SK-N-SH treated with all-trans-retinoic acid at 6 μM for 48 hours (cell line): ENCODE measurements around the gene PRIMA1.

ENCODE experiments used
- ATAC-seq: fragments of 200-7000 bp; cut with Tn5 transposase; 3 replicates; pipeline ENCODE4 v1.9.1; 2020; ENCODE audit warnings: mild to moderate bottlenecking, moderate library complexity
- ARNTL ChIP-seq: fragments of 450-650 bp; formaldehyde crosslinking; IDR thresholded peaks from 2 replicates; pipeline ENCODE4 v1.5.0; 2020; ENCODE audit warnings: low read depth, mild to moderate bottlenecking, moderate library complexity, borderline replicate concordance
- BACH2 ChIP-seq: fragments of 250-450 bp; sonication (Bioruptor Pico); IDR thresholded peaks from 2 replicates; pipeline ENCODE4 v1.9.0; 2021; ENCODE audit warnings: mild to moderate bottlenecking, borderline replicate concordance
- CSDC2 ChIP-seq: fragments of 250-450 bp; sonication (Bioruptor Pico); IDR thresholded peaks from 2 replicates; pipeline ENCODE4 v1.5.0; 2020; ENCODE audit warnings: mild to moderate bottlenecking, moderate library complexity
- CSRNP3 ChIP-seq: fragments of 250-450 bp; sonication (Bioruptor Pico); IDR thresholded peaks from 2 replicates; pipeline ENCODE4 v1.5.1; 2021; ENCODE audit warnings: mild to moderate bottlenecking, moderate library complexity
- ESRRG ChIP-seq: fragments of 250-450 bp; sonication (Bioruptor Pico); IDR thresholded peaks from 2 replicates; pipeline ENCODE4 v1.6.1; 2021; ENCODE audit warnings: mild to moderate bottlenecking
- GLIS3 ChIP-seq: fragments of 250-450 bp; sonication (Bioruptor Pico); IDR thresholded peaks from 2 replicates; pipeline ENCODE4 v1.5.0; 2020; ENCODE audit warnings: mild to moderate bottlenecking, moderate library complexity
- ISL1 ChIP-seq: fragments of 250-450 bp; sonication (Bioruptor Pico); IDR thresholded peaks from 2 replicates; pipeline ENCODE4 v2.1.2; 2022; ENCODE audit warnings: mild to moderate bottlenecking, moderate library complexity
- OSR1 ChIP-seq: fragments of 250-450 bp; sonication (Bioruptor Pico); IDR thresholded peaks from 2 replicates; pipeline ENCODE4 v1.8.0; 2022; ENCODE audit warnings: moderate library complexity, mild to moderate bottlenecking, inconsistent platforms
- PATZ1 ChIP-seq: fragments of 250-450 bp; sonication (Bioruptor Pico); IDR thresholded peaks from 2 replicates; pipeline ENCODE4 v1.8.0; 2020; ENCODE audit warnings: mild to moderate bottlenecking, moderate library complexity, borderline replicate concordance
- POU6F1 ChIP-seq: fragments of 250-450 bp; sonication (Bioruptor Pico); IDR thresholded peaks from 2 replicates; pipeline ENCODE4 v1.8.0; 2021; ENCODE audit warnings: low read depth, mild to moderate bottlenecking, moderate library complexity, borderline replicate concordance
- PPARA ChIP-seq: fragments of 250-450 bp; sonication (Bioruptor Pico); IDR thresholded peaks from 2 replicates; pipeline ENCODE4 v1.5.0; 2020; ENCODE audit warnings: mild to moderate bottlenecking, borderline replicate concordance
- RARB ChIP-seq: fragments of 250-450 bp; sonication (Bioruptor Pico); IDR thresholded peaks from 2 replicates; pipeline ENCODE4 v1.8.0; 2021; ENCODE audit warnings: mild to moderate bottlenecking, moderate library complexity
- SNAI2 ChIP-seq: fragments of 250-450 bp; sonication (Bioruptor Pico); IDR thresholded peaks from 2 replicates; pipeline ENCODE4 v1.5.0; 2020; ENCODE audit warnings: mild to moderate bottlenecking, moderate library complexity
- TOX ChIP-seq: fragments of 250-450 bp; sonication (Bioruptor Pico); IDR thresholded peaks from 2 replicates; pipeline ENCODE4 v1.8.0; 2021; ENCODE audit warnings: mild to moderate bottlenecking, moderate library complexity, borderline replicate concordance
- ZC3H10 ChIP-seq: fragments of 250-450 bp; sonication (Bioruptor Pico); IDR thresholded peaks from 2 replicates; pipeline ENCODE4 v1.5.1; 2021; ENCODE audit warnings: mild to moderate bottlenecking, moderate library complexity
- ZFP3 ChIP-seq: fragments of 250-450 bp; sonication (Bioruptor Pico); IDR thresholded peaks from 2 replicates; pipeline ENCODE4 v1.5.0; 2020; ENCODE audit warnings: mild to moderate bottlenecking, moderate library complexity
- ZFP30 ChIP-seq: fragments of 450-650 bp; formaldehyde crosslinking; IDR thresholded peaks from 2 replicates; pipeline ENCODE4 v1.5.0; 2022; ENCODE audit warnings: mild to moderate bottlenecking, moderate library complexity
- ZNF565 ChIP-seq: fragments of 450-650 bp; formaldehyde crosslinking; conservative IDR thresholded peaks from 2 replicates; pipeline ENCODE4 v1.5.0; 2020; ENCODE audit warnings: low read depth, mild to moderate bottlenecking, moderate library complexity
- ZNF8 ChIP-seq: fragments of 450-650 bp; formaldehyde crosslinking; IDR thresholded peaks from 2 replicates; pipeline ENCODE4 v1.5.0; 2020; ENCODE audit warnings: mild to moderate bottlenecking, moderate library complexity
- TF ChIP-seq, protein P1 (sequence below): fragments of 250-450 bp; sonication (Bioruptor Pico); IDR thresholded peaks from 2 replicates; pipeline ENCODE4 v1.5.0; 2020; ENCODE audit warnings: mild to moderate bottlenecking, moderate library complexity
- TF ChIP-seq, protein P2 (sequence below): fragments of 250-450 bp; sonication (Bioruptor Pico); IDR thresholded peaks from 2 replicates; pipeline ENCODE4 v1.5.1; 2020; ENCODE audit warnings: low read depth, mild to moderate bottlenecking, moderate library complexity

PRIMA1 gene

GRCh38 chr14:93775158-93775557 is 13.1 kb downstream of the PRIMA1 start (continued):
- no peak for TF ChIP-seq SNAI2 (CRISPR knock-in tag)
- TF ChIP-seq CSDC2, result no peak
- TF ChIP-seq PATZ1 (CRISPR knock-in tag), result no peak
- no peak for TF ChIP-seq ZNF8 (CRISPR knock-in tag)

DNA sequence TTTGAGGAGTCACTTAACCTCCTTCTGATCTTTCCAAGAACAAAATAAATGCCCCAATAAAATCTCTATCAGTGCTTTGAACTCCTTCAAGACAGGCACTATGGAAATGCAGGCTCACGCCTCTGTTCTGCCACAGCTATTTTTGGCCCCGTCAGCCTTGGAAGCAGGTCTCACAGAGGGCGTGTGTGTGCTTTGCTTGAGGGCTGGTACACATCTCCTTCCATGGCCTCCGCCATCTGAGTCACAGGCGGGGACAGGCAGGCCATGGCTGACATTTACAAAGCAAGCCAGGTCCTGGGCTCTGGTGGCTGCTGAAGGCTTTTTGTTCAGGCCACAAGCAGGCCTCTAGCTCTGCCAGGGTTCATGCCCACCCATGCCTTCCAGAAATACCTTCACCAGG is 16.0 kb downstream of the PRIMA1 start:
- no peak for TF ChIP-seq ZNF565
- no peak for TF ChIP-seq ZC3H10
- TF ChIP-seq POU6F1, result no peak
- no peak for TF ChIP-seq PPARA (CRISPR knock-in tag)
- no peak for TF ChIP-seq CSDC2
- no peak for TF ChIP-seq ESRRG (CRISPR knock-in tag)
- no peak for TF ChIP-seq BACH2 (CRISPR knock-in tag)
- TF ChIP-seq SNAI2 (CRISPR knock-in tag), result no peak
- TF ChIP-seq ZFP3 (CRISPR knock-in tag), result no peak
- no peak for TF ChIP-seq ARNTL
- no peak for TF ChIP-seq ZFP30 (CRISPR knock-in tag)
- TF ChIP-seq GLIS3 (CRISPR knock-in tag), result no peak
- TF ChIP-seq CSRNP3 (CRISPR knock-in tag), result no peak
- TF ChIP-seq ZNF8 (CRISPR knock-in tag), result no peak
- no peak for TF ChIP-seq TOX (CRISPR knock-in tag)
- no peak for TF ChIP-seq OSR1 (CRISPR knock-in tag)
- TF ChIP-seq, protein P1, sequence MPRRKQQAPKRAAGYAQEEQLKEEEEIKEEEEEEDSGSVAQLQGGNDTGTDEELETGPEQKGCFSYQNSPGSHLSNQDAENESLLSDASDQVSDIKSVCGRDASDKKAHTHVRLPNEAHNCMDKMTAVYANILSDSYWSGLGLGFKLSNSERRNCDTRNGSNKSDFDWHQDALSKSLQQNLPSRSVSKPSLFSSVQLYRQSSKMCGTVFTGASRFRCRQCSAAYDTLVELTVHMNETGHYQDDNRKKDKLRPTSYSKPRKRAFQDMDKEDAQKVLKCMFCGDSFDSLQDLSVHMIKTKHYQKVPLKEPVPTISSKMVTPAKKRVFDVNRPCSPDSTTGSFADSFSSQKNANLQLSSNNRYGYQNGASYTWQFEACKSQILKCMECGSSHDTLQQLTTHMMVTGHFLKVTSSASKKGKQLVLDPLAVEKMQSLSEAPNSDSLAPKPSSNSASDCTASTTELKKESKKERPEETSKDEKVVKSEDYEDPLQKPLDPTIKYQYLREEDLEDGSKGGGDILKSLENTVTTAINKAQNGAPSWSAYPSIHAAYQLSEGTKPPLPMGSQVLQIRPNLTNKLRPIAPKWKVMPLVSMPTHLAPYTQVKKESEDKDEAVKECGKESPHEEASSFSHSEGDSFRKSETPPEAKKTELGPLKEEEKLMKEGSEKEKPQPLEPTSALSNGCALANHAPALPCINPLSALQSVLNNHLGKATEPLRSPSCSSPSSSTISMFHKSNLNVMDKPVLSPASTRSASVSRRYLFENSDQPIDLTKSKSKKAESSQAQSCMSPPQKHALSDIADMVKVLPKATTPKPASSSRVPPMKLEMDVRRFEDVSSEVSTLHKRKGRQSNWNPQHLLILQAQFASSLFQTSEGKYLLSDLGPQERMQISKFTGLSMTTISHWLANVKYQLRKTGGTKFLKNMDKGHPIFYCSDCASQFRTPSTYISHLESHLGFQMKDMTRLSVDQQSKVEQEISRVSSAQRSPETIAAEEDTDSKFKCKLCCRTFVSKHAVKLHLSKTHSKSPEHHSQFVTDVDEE (CRISPR knock-in tag), result no peak
- no peak for ATAC-seq

DNA sequence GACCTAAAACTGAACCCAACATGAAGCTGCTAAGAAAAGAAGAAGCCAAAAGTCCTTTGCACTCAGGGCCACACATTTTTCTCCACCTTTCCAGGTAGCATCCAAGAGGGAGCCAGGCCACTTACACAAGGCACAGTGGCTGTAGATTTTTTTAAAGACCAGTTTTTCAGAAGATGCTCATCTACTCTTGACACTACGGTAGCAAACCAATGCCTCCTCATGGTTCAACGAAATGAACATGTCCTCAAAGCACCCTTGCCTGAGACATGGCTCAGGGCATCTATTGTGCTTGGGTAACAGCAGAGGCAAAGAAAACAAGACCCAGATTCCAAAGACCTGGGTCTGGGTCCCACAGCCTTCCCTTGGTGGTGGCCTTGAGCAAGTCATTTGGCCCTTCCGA is 22.3 kb downstream of the PRIMA1 start:
- no peak for ATAC-seq

More for the DNA sequence above, 22.3 kb downstream of the PRIMA1 start:
- TF ChIP-seq RARB (CRISPR knock-in tag) (no peak), CSDC2 (no peak), CSRNP3 (CRISPR knock-in tag) (no peak), ZNF565 (no peak), PPARA (CRISPR knock-in tag) (no peak), ZNF8 (CRISPR knock-in tag) (no peak), ISL1 (CRISPR knock-in tag) (no peak), ZFP30 (CRISPR knock-in tag) (no peak), ARNTL (no peak), GLIS3 (CRISPR knock-in tag) (no peak)
- TF ChIP-seq, protein P2, sequence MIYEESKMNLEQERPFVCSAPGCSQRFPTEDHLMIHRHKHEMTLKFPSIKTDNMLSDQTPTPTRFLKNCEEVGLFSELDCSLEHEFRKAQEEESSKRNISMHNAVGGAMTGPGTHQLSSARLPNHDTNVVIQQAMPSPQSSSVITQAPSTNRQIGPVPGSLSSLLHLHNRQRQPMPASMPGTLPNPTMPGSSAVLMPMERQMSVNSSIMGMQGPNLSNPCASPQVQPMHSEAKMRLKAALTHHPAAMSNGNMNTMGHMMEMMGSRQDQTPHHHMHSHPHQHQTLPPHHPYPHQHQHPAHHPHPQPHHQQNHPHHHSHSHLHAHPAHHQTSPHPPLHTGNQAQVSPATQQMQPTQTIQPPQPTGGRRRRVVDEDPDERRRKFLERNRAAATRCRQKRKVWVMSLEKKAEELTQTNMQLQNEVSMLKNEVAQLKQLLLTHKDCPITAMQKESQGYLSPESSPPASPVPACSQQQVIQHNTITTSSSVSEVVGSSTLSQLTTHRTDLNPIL (CRISPR knock-in tag), result no peak
